Ovary (tissue), 3 donors: ENCODE measurements around the gene NSG2.

Source experiments
- CTCF ChIP-seq, 3 donors: fragments of 450-650 bp in 2 of 3; fragments of 200-600 bp in 1 of 3; IDR thresholded peaks; one replicate each; pipeline versions ENCODE4 v1.5.1 to v1.8.0; 2016 to 2022; ENCODE audit warnings: antibody characterized with exemption in 3 of 3, mild to moderate bottlenecking in 1 of 3
- EP300 ChIP-seq: sonication (generic); formaldehyde crosslinking; IDR thresholded peaks from one replicate; pipeline ENCODE4 v1.6.1; 2017; ENCODE audit warnings: antibody characterized with exemption
- donor health status: DM: no; HTN: no; CAD: no.

GRCh38 chr5:174155281-174155680, 109.8 kb downstream of the NSG2 start:
- TF ChIP-seq CTCF (IDR thresholded peaks at IDR 0.05) (no peak), EP300 (no peak)
